ENCODE measurements around the gene ENOX1.

ENOX1 gene

GRCh38 chr13:43356567-43356966 is 430.2 kb downstream of the ENOX1 start:
- no peaks in the 10 kb centered on the region for H3K27me3 ChIP-seq (ENCODE audit: insufficient read depth, low read length)
- no peak overlapping the region for H4K8ac ChIP-seq (ENCODE audit: low read depth, low read length)
- no peak overlapping the region for H3K23ac ChIP-seq (ENCODE audit: low read length)
- no peak overlapping the region for H2AFZ ChIP-seq (ENCODE audit: insufficient read depth, low read length, poor library complexity)
- H2BK120ac ChIP-seq (ENCODE audit: insufficient read depth, low read length, poor library complexity), result no peak overlapping the region
- WGBS (ENCODE audit: extremely low coverage, insufficient coverage, insufficient read length), result no CpG with 5 or more reads among the region's 5 CpGs
- H3K79me1 ChIP-seq (ENCODE audit: low read length), result no peaks in the 10 kb centered on the region
- no peak overlapping the region for H3K27ac ChIP-seq (ENCODE audit: low read depth, low read length)
- H3K4me2 ChIP-seq (ENCODE audit: low read length), result no peak overlapping the region
- no peak overlapping the region for H2BK5ac ChIP-seq (ENCODE audit: low read depth, low read length, poor library complexity)
- H3K9me3 ChIP-seq (ENCODE audit: insufficient read depth, low read depth, low read length), result no peaks in the 10 kb centered on the region
- H3K36me3 ChIP-seq (ENCODE audit: control insufficient read depth in 1 of 2, insufficient read depth in 2 of 2, low read length in 2 of 2), result no peaks in the 10 kb centered on the region
- H4K91ac ChIP-seq (ENCODE audit: low read depth, low read length), result no peak overlapping the region
- H3K79me2 ChIP-seq (ENCODE audit: control insufficient read depth, insufficient read depth, low read length, poor library complexity), result no peaks in the 10 kb centered on the region
- no peak overlapping the region for H3K4ac ChIP-seq (ENCODE audit: low read depth, low read length)
- no peak overlapping the region for H4K12ac ChIP-seq (ENCODE audit: low read depth, low read length)
- H3K18ac ChIP-seq (ENCODE audit: low read length), result no peak overlapping the region
- DNase-seq, result peak in 1 of 2 donors; percentile 15
- no peaks in the 10 kb centered on the region for H3K4me1 ChIP-seq (ENCODE audit: control insufficient read depth in 1 of 2, insufficient read depth in 2 of 2, low read length in 2 of 2)
- no peak overlapping the region for H3K14ac ChIP-seq (ENCODE audit: low read length)
- H2AK5ac ChIP-seq (ENCODE audit: low read length), result no peak overlapping the region
- no peak overlapping the region for H3K4me3 ChIP-seq (ENCODE audit: low read depth, low read length)
- no peak overlapping the region for H3K9ac ChIP-seq (ENCODE audit: low read length)
- H2BK12ac ChIP-seq (ENCODE audit: low read length), result no peak overlapping the region

DNA sequence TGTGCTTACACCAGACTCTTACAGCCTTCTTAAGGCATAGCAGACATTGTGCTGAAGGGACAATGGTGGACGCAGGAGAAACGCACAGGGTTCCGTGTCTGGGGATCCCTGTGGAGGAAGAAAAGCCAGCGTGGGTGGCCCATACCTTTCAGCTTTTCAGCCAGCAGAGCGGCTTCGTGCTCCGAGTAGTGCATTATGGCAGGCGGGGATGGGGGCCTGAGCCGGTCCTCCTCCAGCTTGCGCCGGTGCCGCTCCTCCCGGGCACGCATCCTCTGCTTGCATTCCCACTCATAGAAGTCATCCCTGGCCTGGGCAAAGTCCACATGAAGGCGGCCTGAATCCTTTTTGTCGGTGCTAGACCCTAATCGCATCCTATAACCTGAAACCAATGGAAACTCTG is 431.0 kb downstream of the ENOX1 start:
- Histone ChIP-seq H3K23ac (ENCODE audit: low read length) (no peak overlapping the region), H3K4ac (ENCODE audit: low read depth, low read length) (no peak overlapping the region), H3K27me3 (ENCODE audit: insufficient read depth, low read length) (no peaks in the 10 kb centered on the region), H2AK5ac (ENCODE audit: low read length) (no peak overlapping the region), H3K4me3 (ENCODE audit: low read depth, low read length) (no peak overlapping the region), H3K79me2 (ENCODE audit: control insufficient read depth, insufficient read depth, low read length, poor library complexity) (no peaks in the 10 kb centered on the region), H3K4me1 (ENCODE audit: control insufficient read depth in 1 of 2, insufficient read depth in 2 of 2, low read length in 2 of 2) (no peaks in the 10 kb centered on the region), H3K9me3 (ENCODE audit: insufficient read depth, low read depth, low read length) (no peaks in the 10 kb centered on the region), H3K27ac (ENCODE audit: low read depth, low read length) (no peak overlapping the region), H4K8ac (ENCODE audit: low read depth, low read length) (no peak overlapping the region), H3K4me2 (ENCODE audit: low read length) (no peak overlapping the region), H4K91ac (ENCODE audit: low read depth, low read length) (no peak overlapping the region), H4K12ac (ENCODE audit: low read depth, low read length) (no peak overlapping the region), H2AFZ (ENCODE audit: insufficient read depth, low read length, poor library complexity) (no peak overlapping the region), H2BK5ac (ENCODE audit: low read depth, low read length, poor library complexity) (no peak overlapping the region), H2BK120ac (ENCODE audit: insufficient read depth, low read length, poor library complexity) (no peak overlapping the region), H3K14ac (ENCODE audit: low read length) (no peak overlapping the region), H2BK12ac (ENCODE audit: low read length) (no peak overlapping the region), H3K36me3 (ENCODE audit: control insufficient read depth in 1 of 2, insufficient read depth in 2 of 2, low read length in 2 of 2) (no peaks in the 10 kb centered on the region), H3K18ac (ENCODE audit: low read length) (no peak overlapping the region), H3K9ac (ENCODE audit: low read length) (no peak overlapping the region), H3K79me1 (ENCODE audit: low read length) (no peaks in the 10 kb centered on the region)
- no CpG with 5 or more reads among the region's 17 CpGs for WGBS (ENCODE audit: extremely low coverage, insufficient coverage, insufficient read length)
- no peak for DNase-seq

DNA sequence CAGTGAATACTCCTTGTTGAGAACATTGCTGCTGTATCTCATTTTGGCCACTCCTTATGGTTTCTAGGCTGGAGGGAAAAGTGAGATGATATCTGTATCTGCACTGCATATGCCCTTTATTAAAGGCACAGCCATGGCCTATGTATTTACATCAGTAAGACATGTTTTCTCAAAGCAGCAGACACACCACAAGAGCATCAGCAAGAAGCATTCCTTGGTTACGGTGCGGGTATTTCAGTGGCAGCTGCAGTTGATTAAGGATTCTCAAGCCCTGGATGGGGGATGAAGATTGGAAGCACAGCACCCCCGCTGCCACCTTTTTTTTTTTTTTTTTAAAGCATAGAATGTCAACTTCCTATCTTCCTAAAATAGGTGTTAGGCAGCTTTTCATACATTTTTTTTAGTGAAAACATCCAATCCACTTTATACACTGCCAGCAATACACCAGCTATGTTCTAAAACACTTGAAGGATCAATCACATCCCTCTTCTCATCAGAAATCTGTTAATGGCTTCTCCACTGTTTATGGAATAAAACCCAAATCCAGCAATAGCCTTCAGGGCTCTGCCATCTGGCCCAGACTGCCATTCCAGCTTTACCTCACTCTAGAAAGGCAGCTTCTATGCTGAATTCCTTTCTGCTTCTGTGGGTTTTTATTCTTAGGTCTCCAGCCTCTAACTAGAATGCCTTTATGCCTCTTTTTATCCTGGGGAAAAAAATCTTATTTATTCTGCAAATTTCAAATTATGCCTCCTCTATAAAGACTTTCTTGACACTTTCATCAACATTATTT is 432.4 kb downstream of the ENOX1 start:
- Histone ChIP-seq H2AK5ac (ENCODE audit: low read length) (no peak overlapping the region), H3K4me1 (ENCODE audit: control insufficient read depth in 1 of 2, insufficient read depth in 2 of 2, low read length in 2 of 2) (no peaks in the 10 kb centered on the region), H3K27ac (ENCODE audit: low read depth, low read length) (no peak overlapping the region), H4K12ac (ENCODE audit: low read depth, low read length) (no peak overlapping the region), H2BK120ac (ENCODE audit: insufficient read depth, low read length, poor library complexity) (no peak overlapping the region), H3K4me3 (ENCODE audit: low read depth, low read length) (no peak overlapping the region), H3K14ac (ENCODE audit: low read length) (no peak overlapping the region), H4K8ac (ENCODE audit: low read depth, low read length) (no peak overlapping the region), H3K9me3 (ENCODE audit: insufficient read depth, low read depth, low read length) (no peaks in the 10 kb centered on the region), H3K27me3 (ENCODE audit: insufficient read depth, low read length) (no peaks in the 10 kb centered on the region), H3K79me2 (ENCODE audit: control insufficient read depth, insufficient read depth, low read length, poor library complexity) (no peaks in the 10 kb centered on the region), H3K79me1 (ENCODE audit: low read length) (no peaks in the 10 kb centered on the region), H3K4me2 (ENCODE audit: low read length) (no peak overlapping the region), H3K9ac (ENCODE audit: low read length) (no peak overlapping the region), H2AFZ (ENCODE audit: insufficient read depth, low read length, poor library complexity) (no peak overlapping the region), H2BK12ac (ENCODE audit: low read length) (no peak overlapping the region), H3K36me3 (ENCODE audit: control insufficient read depth in 1 of 2, insufficient read depth in 2 of 2, low read length in 2 of 2) (no peaks in the 10 kb centered on the region), H4K91ac (ENCODE audit: low read depth, low read length) (no peak overlapping the region), H3K18ac (ENCODE audit: low read length) (no peak overlapping the region), H3K23ac (ENCODE audit: low read length) (no peak overlapping the region), H2BK5ac (ENCODE audit: low read depth, low read length, poor library complexity) (no peak overlapping the region), H3K4ac (ENCODE audit: low read depth, low read length) (no peak overlapping the region)
- DNase-seq, result no peak
- WGBS (ENCODE audit: extremely low coverage, insufficient coverage, insufficient read length), result no CpG with 5 or more reads among the region's 3 CpGs

- H4K12ac ChIP-seq (ENCODE audit: low read depth, low read length), result no peak overlapping the region
- no peak overlapping the region for H3K4ac ChIP-seq (ENCODE audit: low read depth, low read length)
- no CpG with 5 or more reads among the region's 4 CpGs for WGBS (ENCODE audit: extremely low coverage, insufficient coverage, insufficient read length)
- H3K36me3 ChIP-seq (ENCODE audit: control insufficient read depth in 1 of 2, insufficient read depth in 2 of 2, low read length in 2 of 2), result no peaks in the 10 kb centered on the region
- H3K18ac ChIP-seq (ENCODE audit: low read length), result no peak overlapping the region
- H4K91ac ChIP-seq (ENCODE audit: low read depth, low read length), result no peak overlapping the region
- H2BK5ac ChIP-seq (ENCODE audit: low read depth, low read length, poor library complexity), result no peak overlapping the region
- H3K79me2 ChIP-seq (ENCODE audit: control insufficient read depth, insufficient read depth, low read length, poor library complexity), result no peaks in the 10 kb centered on the region
- no peak overlapping the region for H4K8ac ChIP-seq (ENCODE audit: low read depth, low read length)
- no peak overlapping the region for H3K9ac ChIP-seq (ENCODE audit: low read length)
- H3K79me1 ChIP-seq (ENCODE audit: low read length), result no peaks in the 10 kb centered on the region
- H3K27me3 ChIP-seq (ENCODE audit: insufficient read depth, low read length), result no peaks in the 10 kb centered on the region
- no peak for DNase-seq
- H3K27ac ChIP-seq (ENCODE audit: low read depth, low read length), result no peak overlapping the region
- H3K4me1 ChIP-seq (ENCODE audit: control insufficient read depth in 1 of 2, insufficient read depth in 2 of 2, low read length in 2 of 2), result no peaks in the 10 kb centered on the region
- H3K9me3 ChIP-seq (ENCODE audit: insufficient read depth, low read depth, low read length), result no peaks in the 10 kb centered on the region
- no peak overlapping the region for H3K14ac ChIP-seq (ENCODE audit: low read length)
- H3K4me3 ChIP-seq (ENCODE audit: low read depth, low read length), result no peak overlapping the region
- no peak overlapping the region for H3K4me2 ChIP-seq (ENCODE audit: low read length)
- H2AFZ ChIP-seq (ENCODE audit: insufficient read depth, low read length, poor library complexity), result no peak overlapping the region
- no peak overlapping the region for H3K23ac ChIP-seq (ENCODE audit: low read length)
- H2BK12ac ChIP-seq (ENCODE audit: low read length), result no peak overlapping the region
- H2BK120ac ChIP-seq (ENCODE audit: insufficient read depth, low read length, poor library complexity), result no peak overlapping the region
- H2AK5ac ChIP-seq (ENCODE audit: low read length), result no peak overlapping the region
These were observed 433.1 kb downstream of the ENOX1 start for GRCh38 chr13:43353631-43354030.
